Measurements from ENCODE around the gene GOLM1.

Gene GOLM1

GRCh38 chr9:86075132-86076109 lies 23.9 kb downstream of the GOLM1 start:
- POLR2A ChIA-PET = no interaction called here
- no peaks in the 10 kb centered on the region for H3K9me3 ChIP-seq (ENCODE audit: control insufficient read depth, insufficient read depth, low read depth, low read length)
- H3K27ac ChIP-seq (ENCODE audit: extremely low read depth, low read depth, low read length) = no peak overlapping the region
- TF ChIP-seq, protein P1, sequence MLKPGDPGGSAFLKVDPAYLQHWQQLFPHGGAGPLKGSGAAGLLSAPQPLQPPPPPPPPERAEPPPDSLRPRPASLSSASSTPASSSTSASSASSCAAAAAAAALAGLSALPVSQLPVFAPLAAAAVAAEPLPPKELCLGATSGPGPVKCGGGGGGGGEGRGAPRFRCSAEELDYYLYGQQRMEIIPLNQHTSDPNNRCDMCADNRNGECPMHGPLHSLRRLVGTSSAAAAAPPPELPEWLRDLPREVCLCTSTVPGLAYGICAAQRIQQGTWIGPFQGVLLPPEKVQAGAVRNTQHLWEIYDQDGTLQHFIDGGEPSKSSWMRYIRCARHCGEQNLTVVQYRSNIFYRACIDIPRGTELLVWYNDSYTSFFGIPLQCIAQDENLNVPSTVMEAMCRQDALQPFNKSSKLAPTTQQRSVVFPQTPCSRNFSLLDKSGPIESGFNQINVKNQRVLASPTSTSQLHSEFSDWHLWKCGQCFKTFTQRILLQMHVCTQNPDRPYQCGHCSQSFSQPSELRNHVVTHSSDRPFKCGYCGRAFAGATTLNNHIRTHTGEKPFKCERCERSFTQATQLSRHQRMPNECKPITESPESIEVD (tag by site-specific recombination; IDR thresholded peaks at IDR 0.05) = 0 out of 2 replicates have a peak, but pooled peaks have one; percentile 28
- TF ChIP-seq ZNF433 (tag by site-specific recombination; IDR thresholded peaks at IDR 0.05; ENCODE audit: low read depth) = no peak
- peaks cover 0 to 60% of the 10 kb centered on the region in 2 experiments; a peak in 2 of 3 replicates for H3K36me3 ChIP-seq (ENCODE audit: control insufficient read depth in 2 of 2, insufficient read depth in 1 of 2, low read length in 2 of 2)
- CTCF ChIA-PET = interaction anchor here (0.6 to 1.1 kb wide), 5 partner anchors 23 to 1661 kb away, joined by 3 to 4 read pairs (median 3); no protein-coding TSS in a partner anchor
- H3K4me1 ChIP-seq (ENCODE audit: control insufficient read depth, insufficient read depth, low read length) = peaks cover 6% of the 10 kb centered on the region
- no peak overlapping the region for H3K4me3 ChIP-seq (ENCODE audit: low read depth, low read length)

DNA sequence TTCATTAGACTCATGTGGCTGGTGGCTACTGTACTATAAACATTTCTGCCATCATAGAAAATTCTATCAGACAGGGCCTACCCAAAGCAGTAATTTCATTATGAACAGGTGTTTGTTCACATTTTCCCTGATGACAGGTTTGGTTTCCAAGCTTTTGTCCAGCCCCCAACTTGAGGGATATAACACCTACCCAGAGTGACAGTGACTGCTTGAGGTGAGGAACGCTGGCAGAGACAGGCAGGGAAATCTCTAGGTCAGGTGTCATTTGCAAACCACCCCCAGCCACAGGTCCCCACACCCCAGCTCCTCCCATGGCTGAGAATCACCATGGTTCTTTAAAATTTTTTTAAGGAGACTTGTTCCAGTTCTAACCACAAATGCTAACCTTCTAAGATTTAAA lies 25.5 kb downstream of the GOLM1 start:
- no peak for TF ChIP-seq ZNF174 (tag by site-specific recombination; IDR thresholded peaks at IDR 0.05)
- TF ChIP-seq, protein P2, sequence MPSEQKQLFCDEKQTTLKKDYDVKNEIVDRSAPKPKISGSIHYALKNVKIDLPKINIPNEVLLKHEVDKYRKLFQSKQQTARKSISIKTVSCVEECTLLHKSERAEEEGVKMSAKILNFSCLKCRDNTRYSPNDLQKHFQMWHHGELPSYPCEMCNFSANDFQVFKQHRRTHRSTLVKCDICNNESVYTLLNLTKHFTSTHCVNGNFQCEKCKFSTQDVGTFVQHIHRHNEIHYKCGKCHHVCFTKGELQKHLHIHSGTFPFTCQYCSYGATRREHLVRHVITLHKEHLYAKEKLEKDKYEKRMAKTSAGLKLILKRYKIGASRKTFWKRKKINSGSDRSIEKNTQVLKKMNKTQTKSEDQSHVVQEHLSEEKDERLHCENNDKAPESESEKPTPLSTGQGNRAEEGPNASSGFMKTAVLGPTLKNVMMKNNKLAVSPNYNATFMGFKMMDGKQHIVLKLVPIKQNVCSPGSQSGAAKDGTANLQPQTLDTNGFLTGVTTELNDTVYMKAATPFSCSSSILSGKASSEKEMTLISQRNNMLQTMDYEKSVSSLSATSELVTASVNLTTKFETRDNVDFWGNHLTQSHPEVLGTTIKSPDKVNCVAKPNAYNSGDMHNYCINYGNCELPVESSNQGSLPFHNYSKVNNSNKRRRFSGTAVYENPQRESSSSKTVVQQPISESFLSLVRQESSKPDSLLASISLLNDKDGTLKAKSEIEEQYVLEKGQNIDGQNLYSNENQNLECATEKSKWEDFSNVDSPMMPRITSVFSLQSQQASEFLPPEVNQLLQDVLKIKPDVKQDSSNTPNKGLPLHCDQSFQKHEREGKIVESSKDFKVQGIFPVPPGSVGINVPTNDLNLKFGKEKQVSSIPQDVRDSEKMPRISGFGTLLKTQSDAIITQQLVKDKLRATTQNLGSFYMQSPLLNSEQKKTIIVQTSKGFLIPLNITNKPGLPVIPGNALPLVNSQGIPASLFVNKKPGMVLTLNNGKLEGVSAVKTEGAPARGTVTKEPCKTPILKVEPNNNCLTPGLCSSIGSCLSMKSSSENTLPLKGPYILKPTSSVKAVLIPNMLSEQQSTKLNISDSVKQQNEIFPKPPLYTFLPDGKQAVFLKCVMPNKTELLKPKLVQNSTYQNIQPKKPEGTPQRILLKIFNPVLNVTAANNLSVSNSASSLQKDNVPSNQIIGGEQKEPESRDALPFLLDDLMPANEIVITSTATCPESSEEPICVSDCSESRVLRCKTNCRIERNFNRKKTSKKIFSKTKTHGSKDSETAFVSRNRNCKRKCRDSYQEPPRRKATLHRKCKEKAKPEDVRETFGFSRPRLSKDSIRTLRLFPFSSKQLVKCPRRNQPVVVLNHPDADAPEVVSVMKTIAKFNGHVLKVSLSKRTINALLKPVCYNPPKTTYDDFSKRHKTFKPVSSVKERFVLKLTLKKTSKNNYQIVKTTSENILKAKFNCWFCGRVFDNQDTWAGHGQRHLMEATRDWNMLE (tag by site-specific recombination; conservative IDR thresholded peaks at IDR 0.05; ENCODE audit: low read depth) = no peak
- TF ChIP-seq TSHZ1 (tag by site-specific recombination; IDR thresholded peaks at IDR 0.05; ENCODE audit: borderline replicate concordance) = no peak
- no peak for TF ChIP-seq ZNF140 (tag by site-specific recombination; IDR thresholded peaks at IDR 0.05)
- no peak for TF ChIP-seq ZNF114 (tag by site-specific recombination; IDR thresholded peaks at IDR 0.05)
- no peak for TF ChIP-seq ZNF600 (tag by site-specific recombination; IDR thresholded peaks at IDR 0.05)

More for the DNA sequence above, 25.5 kb downstream of the GOLM1 start:
- ChIA-PET POLR2A (no interaction called here), CTCF (interaction anchor here (1.0 kb wide), 1 partner anchor 11 kb away, joined by 6 read pairs; no protein-coding TSS in a partner anchor)
- Histone ChIP-seq H3K4me1 (ENCODE audit: control insufficient read depth, insufficient read depth, low read length) (no peaks in the 10 kb centered on the region), H3K9me3 (ENCODE audit: control insufficient read depth, insufficient read depth, low read depth, low read length) (no peaks in the 10 kb centered on the region), H3K36me3 (ENCODE audit: control insufficient read depth in 2 of 2, insufficient read depth in 1 of 2, low read length in 2 of 2) (peaks cover 0 to 55% of the 10 kb centered on the region in 2 experiments; a peak in 2 of 3 replicates), H3K4me3 (ENCODE audit: low read depth, low read length) (no peak overlapping the region), H3K27ac (ENCODE audit: extremely low read depth, low read depth, low read length) (no peak overlapping the region)

All from HEK293 (cell line).